ENCODE measurements around the gene CDC16.

- no peak for TF ChIP-seq CTCF (conservative IDR thresholded peaks at IDR 0.05; ENCODE audit: low read length)
- no peak for TF ChIP-seq EZH2phosphoT487 (IDR thresholded peaks at IDR 0.05; ENCODE audit: borderline replicate concordance, low read depth, low read length)
Observed at GRCh38 chr13:114288157-114288591, 53.5 kb downstream of the CDC16 start.
